Chondrocyte (in vitro differentiated cells): ENCODE data around the gene G6PD. TPM values are rescaled to one million over a fixed set of nuclear protein-coding genes. Genes with fewer than 3 reads are reported as not detected.
"Not testable (repeated sequence)": the region's sequence is repeated elsewhere in the genome, so short reads cannot be mapped to it uniquely, and the experiment has no call there.

Experiments
- DNase-seq: peaks from one replicate; pipeline ENCODE4 v3.0.0; 2021; ENCODE audit warnings: mixed read lengths, low spot score
- H3K27ac Mint-ChIP-seq: one replicate; pipeline ENCODE4 v1.8.0; 2021; ENCODE audit warnings: mild to moderate bottlenecking, moderate library complexity, mixed read lengths; ENCODE audit not compliant: unreplicated experiment
- H3K27me3 Mint-ChIP-seq: 2 replicates; pipeline ENCODE4 v1.8.0; 2021; ENCODE audit warnings: low read depth, mixed read lengths
- H3K36me3 Mint-ChIP-seq: 2 replicates; pipeline ENCODE4 v1.8.0; 2021; ENCODE audit warnings: low read depth, mixed read lengths
- H3K4me1 Mint-ChIP-seq: 2 replicates; pipeline ENCODE4 v1.8.0; 2021; ENCODE audit warnings: low read depth, mild to moderate bottlenecking, mixed read lengths
- H3K4me3 Mint-ChIP-seq: one replicate; pipeline ENCODE4 v1.8.0; 2021; ENCODE audit warnings: mild to moderate bottlenecking, moderate library complexity, mixed read lengths; ENCODE audit not compliant: unreplicated experiment
- H3K9me3 Mint-ChIP-seq: 2 replicates; pipeline ENCODE4 v1.8.0; 2021; ENCODE audit warnings: low read depth, mixed read lengths
- CTCF ChIP-seq: fragments of 200-600 bp; sonication (generic); IDR thresholded peaks from 2 replicates; pipeline ENCODE4 v1.5.0; 2021; ENCODE audit warnings: antibody characterized with exemption, mild to moderate bottlenecking, moderate library complexity
- total RNA-seq: library from RNA; stranded (reverse); gene quantifications from 3 replicates; pipeline ENCODE4 v1.2.1, GENCODE V29; 2021

The G6PD gene
- total RNA-seq, 1 donor from 2014 or later, result 63.9 TPM

GRCh38 chrX:154541896-154542722, 4.5 kb downstream of the G6PD start:
- Mint-ChIP-seq H3K9me3 (no peaks in the 10 kb centered on the region), H3K36me3 (peaks cover 2% of the 10 kb centered on the region), H3K27ac (peak overlapping the region; percentile 96), H3K4me1 (peaks cover 49% of the 10 kb centered on the region), H3K4me3 (no peak overlapping the region), H3K27me3 (no peaks in the 10 kb centered on the region)
- DNase-seq, result no peak
- TF ChIP-seq CTCF, result no peak

GRCh38 chrX:154541589-154541895, 5.1 kb downstream of the G6PD start:
- DNase-seq, result no peak
- Mint-ChIP-seq H3K36me3 (peaks cover 2% of the 10 kb centered on the region), H3K27ac (peak overlapping the region; percentile 96)

GRCh38 chrX:154540897-154541535, 5.6 kb downstream of the G6PD start:
- Mint-ChIP-seq H3K9me3 (no peaks in the 10 kb centered on the region), H3K27ac (peak overlapping the region; percentile 96), H3K36me3 (peaks cover 2% of the 10 kb centered on the region), H3K4me1 (peaks cover 45% of the 10 kb centered on the region), H3K4me3 (peak overlapping the region; percentile 16), H3K27me3 (no peaks in the 10 kb centered on the region)
- TF ChIP-seq CTCF, result no peak
- DNase-seq, result no peak

More at GRCh38 chrX:154541589-154541895, 5.1 kb downstream of the G6PD start:
- Mint-ChIP-seq H3K27me3 (no peaks in the 10 kb centered on the region), H3K9me3 (no peaks in the 10 kb centered on the region), H3K4me1 (peaks cover 49% of the 10 kb centered on the region), H3K4me3 (peak overlapping the region; percentile 16)
- TF ChIP-seq CTCF, result no peak

GRCh38 chrX:154540365-154540764, 6.3 kb downstream of the G6PD start:
- not testable (repeated sequence) for H3K9me3 Mint-ChIP-seq, H3K27ac Mint-ChIP-seq, DNase-seq, H3K4me3 Mint-ChIP-seq, H3K27me3 Mint-ChIP-seq, H3K36me3 Mint-ChIP-seq
- peaks cover 41% of the 10 kb centered on the region for H3K4me1 Mint-ChIP-seq

- H3K4me3 Mint-ChIP-seq, result no peak overlapping the region
- H3K9me3 Mint-ChIP-seq, result no peaks in the 10 kb centered on the region
- H3K27ac Mint-ChIP-seq, result no peak overlapping the region
- H3K4me1 Mint-ChIP-seq, result peaks cover 39% of the 10 kb centered on the region
- no peak for DNase-seq
- no peaks in the 10 kb centered on the region for H3K27me3 Mint-ChIP-seq
- peaks cover 2% of the 10 kb centered on the region for H3K36me3 Mint-ChIP-seq
- TF ChIP-seq CTCF, result no peak
These were observed 7.6 kb downstream of the G6PD start for GRCh38 chrX:154539077-154539476.
